Measurements from ENCODE around the gene SF3B6. TPM values are rescaled to one million over a fixed set of nuclear protein-coding genes. Genes with fewer than 3 reads are reported as not detected.

SF3B6 gene
- total and polyA plus RNA-seq, 9 of the 15 experiments (the other 6 are each of a cell fraction or from before 2014, with no cell fraction given), result 146 to 591 (median 295) TPM

DNA sequence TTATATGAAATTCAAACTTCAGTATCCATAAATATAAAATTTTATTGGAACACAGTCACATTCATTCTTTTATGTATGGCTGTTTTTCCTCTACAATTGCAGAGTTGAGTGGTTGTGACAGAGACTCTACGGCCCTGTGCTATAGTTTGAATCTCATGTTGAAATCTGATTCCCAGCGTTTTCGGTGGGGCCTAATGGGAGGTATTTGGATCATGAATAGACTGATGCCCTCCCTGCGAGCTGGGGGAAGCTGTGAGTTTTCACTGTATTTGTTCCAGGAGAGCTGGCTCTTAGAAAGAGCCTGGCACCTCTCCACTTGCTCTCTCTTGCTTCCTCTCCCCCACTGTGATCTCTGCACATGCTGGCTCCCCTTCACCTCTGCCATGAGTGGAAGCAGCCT lies 45.3 kb upstream of the SF3B6 start:
- no peak overlapping the region for H3K4me3 ChIP-seq
- DNase-seq (ENCODE audit: extremely low read depth in 1 of 4, low spot score in 3 of 4) (no peak), FAIRE-seq (no peak), ATAC-seq (no peak)
- no peak for TF ChIP-seq ZFX (CRISPR knock-in tag; IDR thresholded peaks at IDR 0.05)
- TF ChIP-seq ZFP30 (CRISPR knock-in tag; IDR thresholded peaks at IDR 0.05; ENCODE audit: borderline replicate concordance), result no peak
- no peak for TF ChIP-seq ZNF354B (CRISPR knock-in tag; IDR thresholded peaks at IDR 0.05)
- no peak for TF ChIP-seq ZNF512 (tag; IDR thresholded peaks at IDR 0.05)
- no peak for TF ChIP-seq GTF2F1 (IDR thresholded peaks at IDR 0.05; ENCODE audit: low read depth, low read length)
- TF ChIP-seq ELF1 (tag; IDR thresholded peaks at IDR 0.05), result no peak
- H3K9ac ChIP-seq (ENCODE audit: insufficient read depth in 1 of 2, low read depth in 2 of 2, low read length in 2 of 2), result no peak overlapping the region
- H3K4me2 ChIP-seq (ENCODE audit: insufficient read depth, low read length), result no peak overlapping the region
- H4K20me1 ChIP-seq (replicated peaks; ENCODE audit: control insufficient read depth, insufficient read depth, low read length), result no peaks in the 10 kb centered on the region
- ChIA-PET POLR2A (interaction anchor here (1.1 to 2.5 kb wide), 3 partner anchors 10 to 74 kb away, joined by 4 to 25 read pairs (median 7); no protein-coding TSS in a partner anchor), CTCF (ENCODE audit: low intra/inter-chr PET ratio) (no interaction called here)
- no peaks in the 10 kb centered on the region for H3K27me3 ChIP-seq (ENCODE audit: control insufficient read depth in 2 of 2, insufficient read depth in 2 of 2, low read length in 2 of 2)
- H2AFZ ChIP-seq (ENCODE audit: low read depth, low read length), result no peak overlapping the region
- in situ Hi-C loops (cut with MboI) (no loop called here), intact Hi-C loops (cut with micrococcal nuclease) (no loop called here)
- H3K27ac ChIP-seq (ENCODE audit: extremely low read depth, low read depth, low read length), result no peak overlapping the region
- no peaks in the 10 kb centered on the region for H3K9me3 ChIP-seq (replicated peaks; ENCODE audit: control insufficient read depth, insufficient read depth, low read depth, low read length)
- BruUV-seq (replicated peaks), result no TSS peak
- H3K9me1 ChIP-seq (ENCODE audit: control insufficient read depth, insufficient read depth, low read length), result no peaks in the 10 kb centered on the region
- H3K4me1 ChIP-seq (replicated peaks in 1 of 2; ENCODE audit: control insufficient read depth in 2 of 2, insufficient read depth in 2 of 2, low read length in 2 of 2), result peaks cover 3 to 11% of the 10 kb centered on the region in 2 experiments; a peak in 3 of 5 replicates
- WGBS (ENCODE audit: insufficient coverage, low coverage, missing lambda C conversion rate), result 80% methylated on average over 4 of the region's 4 CpGs
- H3K36me3 ChIP-seq (ENCODE audit: control insufficient read depth, insufficient read depth, low read length), result no peaks in the 10 kb centered on the region
- H3K79me2 ChIP-seq (ENCODE audit: control insufficient read depth, insufficient read depth, low read length), result peaks cover 6% of the 10 kb centered on the region; the same call in 1 of the 3 replicates

Data from K562 (cell line).